Activated CD8-positive, alpha-beta memory T cell treated with anti-CD3 and anti-CD28 coated beads, Interleukin-2, amount 50 U/mL, for 48 hours (primary cell): ENCODE measurements around the gene MARF1.
"Not testable (repeated sequence)": the region's sequence is repeated elsewhere in the genome, so short reads cannot be mapped to it uniquely, and the experiment has no call there.

Source experiments
- DNase-seq: peaks from one replicate; pipeline ENCODE4 v3.0.0-alpha.2; 2020

Gene MARF1

GRCh38 chr16:15597822-15598647, 44.9 kb downstream of the MARF1 start:
- DNase-seq = no peak

DNA sequence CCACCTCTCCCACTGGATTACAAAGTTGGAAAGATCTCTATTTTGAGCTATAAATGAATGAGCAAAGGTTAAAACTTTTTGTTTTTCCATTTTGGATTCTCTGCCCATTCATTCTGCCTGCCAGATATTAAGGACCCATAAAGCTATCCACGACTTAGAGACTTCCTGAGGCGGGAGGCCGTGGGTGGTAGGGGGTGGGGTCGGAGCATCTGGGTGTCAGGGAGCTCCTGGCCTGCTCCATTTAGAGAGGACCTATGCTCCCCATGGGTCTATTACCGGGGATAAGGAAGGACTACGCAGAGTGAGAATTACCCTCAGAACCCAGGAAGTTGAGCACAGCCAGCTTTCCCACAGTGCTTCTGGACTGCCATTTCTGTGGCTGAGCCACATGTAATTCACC, 45.8 kb downstream of the MARF1 start:
- no peak for DNase-seq

DNA sequence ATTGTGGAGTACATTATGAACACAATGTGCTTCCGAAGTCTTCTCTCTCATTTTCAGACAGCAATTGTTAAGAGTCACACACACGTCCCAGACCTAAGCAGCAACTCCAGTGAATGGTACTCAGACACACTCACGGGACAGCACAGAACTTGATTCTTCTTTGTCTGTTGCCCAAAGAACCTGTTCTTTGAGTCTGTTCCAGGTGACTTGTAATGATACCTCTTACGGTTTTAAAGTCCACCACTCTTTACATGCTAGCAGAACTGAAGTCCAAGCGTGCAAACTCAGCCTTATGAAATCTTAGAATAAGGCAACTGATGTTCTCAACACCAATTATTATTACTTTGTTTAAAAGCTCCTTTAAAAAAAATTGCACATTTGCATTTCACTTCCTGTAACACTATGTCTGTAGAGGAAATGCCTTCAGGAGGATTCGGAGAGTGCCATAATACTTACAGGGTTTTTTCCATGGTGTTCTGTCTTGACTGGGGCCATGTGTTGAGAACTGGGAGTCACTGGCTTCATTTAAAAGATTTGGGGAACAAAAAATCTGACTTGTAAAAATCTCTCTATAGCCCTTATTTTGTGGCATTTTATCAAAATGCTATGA, 48.1 kb downstream of the MARF1 start:
- DNase-seq = no peak

- no peak for DNase-seq
Observed at GRCh38 chr16:15593235-15593634, 49.7 kb downstream of the MARF1 start.

DNA sequence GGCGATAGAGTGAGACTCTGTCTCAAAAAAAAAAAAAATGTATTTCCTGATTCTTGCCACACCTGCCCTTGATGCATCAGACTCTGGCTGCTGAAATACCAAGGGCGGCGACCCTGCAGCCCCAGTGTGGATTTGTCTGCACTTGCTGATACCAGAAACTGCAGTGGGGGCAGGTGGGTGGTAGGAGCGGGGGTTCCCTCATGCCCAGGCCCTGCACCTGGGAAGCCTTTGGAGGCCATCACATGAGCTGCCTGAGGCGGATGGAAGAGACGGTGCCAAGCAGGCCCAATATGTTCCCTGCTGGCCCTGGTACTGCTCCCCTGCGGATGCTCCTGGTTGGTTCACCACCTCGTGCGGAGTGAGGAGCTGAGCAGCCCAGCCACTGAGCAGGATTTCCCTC, 50.6 kb downstream of the MARF1 start:
- no peak for DNase-seq

DNA sequence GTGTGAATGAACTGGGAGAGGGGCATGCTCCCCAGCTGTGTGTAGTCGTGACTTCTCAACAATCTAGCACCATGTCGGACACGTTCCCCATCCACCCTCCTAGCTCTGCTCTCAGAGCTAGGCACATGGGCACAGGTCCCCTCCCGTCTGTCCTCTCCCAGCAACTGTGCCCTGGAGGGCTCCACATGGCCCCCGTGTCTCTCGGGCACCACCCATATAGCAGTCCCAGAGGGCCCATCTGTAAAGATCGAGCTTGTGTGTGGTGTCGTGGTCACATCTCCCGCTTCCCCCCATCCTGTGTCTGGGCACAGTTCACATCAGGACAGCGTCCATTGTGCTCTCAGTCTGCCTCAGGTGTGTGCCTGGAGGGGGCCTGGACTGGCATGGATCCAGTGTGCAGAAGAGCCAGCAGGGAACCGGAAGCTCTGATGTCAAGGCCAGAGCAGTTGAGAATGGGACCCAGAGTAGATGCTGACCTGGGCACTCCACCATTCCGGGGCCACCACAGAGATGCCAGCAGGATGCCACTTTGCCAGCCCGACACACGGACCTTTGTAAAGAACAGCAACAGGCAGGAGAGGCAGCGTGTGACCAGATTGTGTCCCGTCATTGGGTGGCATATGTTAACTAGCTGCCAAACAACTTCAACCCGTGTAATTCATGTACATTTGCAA, 55.7 kb downstream of the MARF1 start:
- no peak for DNase-seq

GRCh38 chr16:15586716-15587115, 56.2 kb downstream of the MARF1 start:
- no peak for DNase-seq

GRCh38 chr16:15585956-15586355, 57.0 kb downstream of the MARF1 start:
- no peak for DNase-seq

DNA sequence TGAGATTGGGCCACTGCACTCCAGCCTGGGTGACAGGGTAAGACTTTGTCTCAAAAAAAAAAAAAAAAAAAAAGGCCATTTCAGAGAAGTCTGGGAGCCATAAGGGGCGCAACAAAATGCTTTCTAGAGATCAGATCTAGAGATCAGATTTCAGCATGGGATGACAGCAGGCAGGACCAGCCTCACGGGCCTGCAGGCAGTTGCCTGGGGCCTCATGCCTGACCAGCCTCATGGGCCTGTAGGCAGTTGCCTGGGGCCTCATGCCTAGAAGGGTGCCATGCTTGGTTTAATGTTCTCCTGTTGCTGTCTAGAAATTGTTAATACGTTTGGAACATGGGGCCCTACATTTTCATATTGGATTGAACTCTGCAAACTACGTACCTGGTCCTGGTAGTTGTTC, 59.4 kb downstream of the MARF1 start:
- DNase-seq = no peak

DNA sequence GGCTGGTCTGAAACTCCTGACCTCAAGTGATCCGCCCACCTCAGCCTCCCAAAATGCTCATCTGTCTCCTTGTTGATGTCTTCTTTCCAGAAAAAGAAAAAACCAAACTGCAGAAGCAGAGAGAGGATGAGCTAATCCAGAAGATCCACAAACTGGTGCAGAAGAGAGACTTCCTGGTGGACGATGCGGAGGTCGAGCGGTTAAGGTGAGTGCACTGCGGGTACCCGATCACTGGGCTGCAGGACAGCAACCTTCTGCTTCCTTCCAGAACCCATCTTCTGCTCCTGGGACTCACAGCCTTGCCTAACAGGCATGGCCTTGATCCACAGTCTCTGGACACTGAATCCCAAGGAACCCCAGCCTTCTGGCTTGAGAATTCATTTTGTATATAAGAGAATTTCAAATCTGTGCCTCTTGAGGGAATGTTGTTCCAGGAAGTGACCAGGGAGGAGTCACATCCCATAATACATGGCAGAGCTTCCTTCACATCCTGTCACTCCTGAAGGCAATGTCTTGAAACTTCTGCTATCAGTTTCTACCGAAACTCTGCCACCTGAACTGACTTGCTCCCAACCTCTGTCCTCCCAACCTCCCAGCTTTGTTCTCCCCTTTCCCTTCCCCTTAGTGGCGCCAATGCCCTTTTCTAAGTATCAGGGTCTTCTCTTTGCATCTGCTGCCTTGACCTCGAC, 61.7 kb downstream of the MARF1 start:
- DNase-seq = no peak

- DNase-seq = no peak
Observed at GRCh38 chr16:15578824-15579223, 64.1 kb downstream of the MARF1 start.

GRCh38 chr16:15576960-15577958, 65.7 kb downstream of the MARF1 start:
- DNase-seq = no peak

- DNase-seq = no peak
Observed at GRCh38 chr16:15575293-15576049, 67.5 kb downstream of the MARF1 start.

- no peak for DNase-seq
Observed at GRCh38 chr16:15574614-15574948, 68.4 kb downstream of the MARF1 start.

GRCh38 chr16:15573896-15574613, 68.9 kb downstream of the MARF1 start:
- DNase-seq = not testable (repeated sequence)

DNA sequence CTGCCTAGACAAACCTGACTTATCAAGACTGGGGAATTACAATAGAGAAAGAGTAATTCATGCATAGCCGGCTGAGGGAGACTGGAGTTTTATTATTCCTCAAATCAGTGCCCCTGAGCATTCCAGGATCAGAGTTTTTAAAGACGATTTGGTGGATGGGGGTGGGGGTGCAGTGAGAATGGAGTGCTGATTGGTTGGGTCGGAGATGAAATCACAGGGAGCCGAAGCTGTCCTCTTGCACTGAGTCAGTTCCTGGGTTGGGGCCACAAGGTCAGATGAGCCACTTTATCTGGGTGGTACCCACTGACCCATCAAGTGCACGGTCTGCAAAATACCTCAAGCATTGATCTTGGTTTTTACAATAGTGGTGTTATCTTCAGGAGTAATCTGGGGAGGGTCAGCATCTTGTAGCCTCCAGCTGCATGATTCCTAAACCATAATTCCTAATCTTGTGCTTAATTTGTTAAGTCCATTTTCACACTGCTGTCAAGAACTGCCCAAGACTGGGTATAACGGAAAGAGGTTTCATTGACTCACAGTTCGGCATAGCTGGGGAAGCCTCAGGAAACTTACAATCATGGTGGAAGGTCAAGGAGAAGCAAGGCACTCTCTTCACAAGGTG, 69.6 kb downstream of the MARF1 start:
- no peak for DNase-seq

- DNase-seq = no peak
Observed at GRCh38 chr16:15572329-15573001, 70.5 kb downstream of the MARF1 start.

GRCh38 chr16:15571557-15571956, 71.4 kb downstream of the MARF1 start:
- DNase-seq = no peak

DNA sequence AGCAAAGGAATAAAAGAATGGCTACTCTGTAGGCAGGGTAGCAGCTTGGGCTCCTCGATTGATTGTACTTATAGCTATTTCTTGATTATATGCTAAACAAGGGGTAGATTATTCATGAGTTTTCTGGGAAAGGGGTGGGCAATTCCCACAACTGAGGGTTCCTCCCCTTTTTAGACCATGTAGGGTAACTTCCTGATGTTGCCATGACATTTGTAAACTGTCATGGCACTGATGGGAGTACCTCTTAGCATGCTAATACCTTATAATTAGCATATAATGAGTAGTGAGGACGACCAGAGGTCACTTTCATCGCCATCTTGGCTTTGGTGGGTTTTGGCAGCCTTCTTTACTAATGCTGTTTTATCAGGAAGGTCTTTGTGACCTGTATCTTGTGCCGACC, 72.3 kb downstream of the MARF1 start:
- not testable (repeated sequence) for DNase-seq

DNA sequence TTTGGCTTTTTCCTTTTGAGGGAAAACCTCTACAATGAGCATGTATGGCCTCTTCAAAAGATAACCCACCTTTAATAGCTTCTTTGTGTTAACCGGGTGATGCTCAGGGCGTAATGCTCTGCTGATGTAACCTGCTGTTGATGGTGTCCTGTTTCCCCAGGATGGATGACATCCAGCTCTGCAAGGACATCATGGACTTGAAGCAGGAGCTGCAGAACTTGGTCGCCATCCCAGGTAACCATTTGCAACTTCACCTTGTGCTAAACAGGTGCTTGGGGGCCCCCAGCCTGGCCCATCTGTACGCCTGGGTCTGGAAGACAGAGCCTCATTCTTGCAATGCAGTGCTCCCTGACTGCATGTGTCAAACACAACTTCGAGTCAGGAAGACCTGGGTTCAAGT, 75.1 kb downstream of the MARF1 start:
- DNase-seq = no peak
